ENCODE data around the gene SPRY4. TPM values are rescaled to one million over a fixed set of nuclear protein-coding genes. Genes with fewer than 3 reads are reported as not detected.

SPRY4 gene
- total RNA-seq, 1 experiment from 2014 or later = 23.6 TPM

- CTCF ChIA-PET = interaction anchor here (0.6 to 3.2 kb wide), 11 partner anchors 27 to 447 kb away, joined by 3 to 16 read pairs (median 5); no protein-coding TSS in a partner anchor
- intact Hi-C loops (cut with micrococcal nuclease; ENCODE audit: unreplicated experiment) = loop anchor here (2.0 to 10.0 kb wide), 3 partner anchors 108 to 180 kb away; no protein-coding TSS in a partner anchor
- DNase-seq = peak; percentile 64
These were observed 518 bp downstream of the SPRY4 start for GRCh38 chr5:142324136-142324870.

GRCh38 chr5:142323480-142324135 lies 1.2 kb downstream of the SPRY4 start:
- Mint-ChIP-seq H3K4me1 (ENCODE audit: low read depth, unreplicated experiment) (peaks cover 47% of the 10 kb centered on the region), H3K27me3 (ENCODE audit: unreplicated experiment) (no peaks in the 10 kb centered on the region), H3K4me3 (ENCODE audit: low read depth, unreplicated experiment) (peak overlapping the region; percentile 98), H3K27ac (ENCODE audit: unreplicated experiment) (peak overlapping the region; percentile 92), H3K36me3 (ENCODE audit: insufficient read depth, unreplicated experiment) (peaks cover 65% of the 10 kb centered on the region), H3K9me3 (ENCODE audit: low read depth, unreplicated experiment) (no peaks in the 10 kb centered on the region)
- CTCF ChIA-PET = interaction anchor here (0.5 to 2.4 kb wide), 8 partner anchors 26 to 225 kb away, joined by 3 to 7 read pairs (median 4); no protein-coding TSS in a partner anchor
- TF ChIP-seq CTCF (IDR thresholded peaks at IDR 0.05; ENCODE audit: unreplicated experiment) = no peak
- intact Hi-C loops (cut with micrococcal nuclease; ENCODE audit: unreplicated experiment) = loop anchor here (2.0 to 10.0 kb wide), 3 partner anchors 107 to 181 kb away; no protein-coding TSS in a partner anchor
- DNase-seq = no peak
- BruUV-seq (replicated peaks) = no TSS peak

More at GRCh38 chr5:142324136-142324870, 518 bp downstream of the SPRY4 start:
- Mint-ChIP-seq H3K4me3 (ENCODE audit: low read depth, unreplicated experiment) (peak overlapping the region; percentile 98), H3K27me3 (ENCODE audit: unreplicated experiment) (no peaks in the 10 kb centered on the region), H3K27ac (ENCODE audit: unreplicated experiment) (peak overlapping the region; percentile 92), H3K9me3 (ENCODE audit: low read depth, unreplicated experiment) (no peaks in the 10 kb centered on the region), H3K36me3 (ENCODE audit: insufficient read depth, unreplicated experiment) (peaks cover 65% of the 10 kb centered on the region), H3K4me1 (ENCODE audit: low read depth, unreplicated experiment) (peaks cover 47% of the 10 kb centered on the region)
- TF ChIP-seq CTCF (IDR thresholded peaks at IDR 0.05; ENCODE audit: unreplicated experiment) = peak; percentile 37
- BruUV-seq (replicated peaks) = TSS peak; percentile 24

GRCh38 chr5:142322747-142323479 lies 1.9 kb downstream of the SPRY4 start:
- CTCF ChIA-PET = interaction anchor here (0.5 to 2.4 kb wide), 10 partner anchors 28 to 304 kb away, joined by 3 to 7 read pairs (median 3); no protein-coding TSS in a partner anchor
- Mint-ChIP-seq H3K27me3 (ENCODE audit: unreplicated experiment) (no peaks in the 10 kb centered on the region), H3K4me3 (ENCODE audit: low read depth, unreplicated experiment) (peak overlapping the region; percentile 98), H3K27ac (ENCODE audit: unreplicated experiment) (peak overlapping the region; percentile 92), H3K36me3 (ENCODE audit: insufficient read depth, unreplicated experiment) (peaks cover 65% of the 10 kb centered on the region), H3K4me1 (ENCODE audit: low read depth, unreplicated experiment) (peaks cover 46% of the 10 kb centered on the region), H3K9me3 (ENCODE audit: low read depth, unreplicated experiment) (no peaks in the 10 kb centered on the region)
- no TSS peak for BruUV-seq (replicated peaks)
- intact Hi-C loops (cut with micrococcal nuclease; ENCODE audit: unreplicated experiment) = loop anchor here (10.0 kb wide), 2 partner anchors 112 to 182 kb away; no protein-coding TSS in a partner anchor
- DNase-seq = peak; percentile 34
- no peak for TF ChIP-seq CTCF (IDR thresholded peaks at IDR 0.05; ENCODE audit: unreplicated experiment)

GRCh38 chr5:142322403-142322746 lies 2.4 kb downstream of the SPRY4 start:
- CTCF ChIA-PET = interaction anchor here (0.5 to 1.4 kb wide), 7 partner anchors 168 to 304 kb away, joined by 3 to 4 read pairs (median 3); no protein-coding TSS in a partner anchor
- Mint-ChIP-seq H3K9me3 (ENCODE audit: low read depth, unreplicated experiment) (no peaks in the 10 kb centered on the region), H3K27me3 (ENCODE audit: unreplicated experiment) (no peaks in the 10 kb centered on the region), H3K4me1 (ENCODE audit: low read depth, unreplicated experiment) (peaks cover 40% of the 10 kb centered on the region), H3K4me3 (ENCODE audit: low read depth, unreplicated experiment) (peak overlapping the region; percentile 98), H3K27ac (ENCODE audit: unreplicated experiment) (no peak overlapping the region), H3K36me3 (ENCODE audit: insufficient read depth, unreplicated experiment) (peaks cover 61% of the 10 kb centered on the region)
- no peak for DNase-seq
- no peak for TF ChIP-seq CTCF (IDR thresholded peaks at IDR 0.05; ENCODE audit: unreplicated experiment)
- intact Hi-C loops (cut with micrococcal nuclease; ENCODE audit: unreplicated experiment) = loop anchor here (10.0 kb wide), 2 partner anchors 112 to 182 kb away; no protein-coding TSS in a partner anchor
- no TSS peak for BruUV-seq (replicated peaks)
